HG03469 (cell line): Measurements from ENCODE around the gene RPA1.
"Not testable (repeated sequence)": the region's sequence is repeated elsewhere in the genome, so short reads cannot be mapped to it uniquely, and the experiment has no call there.

Experiments used
- ATAC-seq: cut with Tn5 transposase; IDR thresholded peaks from one replicate; pipeline ENCODE4 v1.9.1; 2021; ENCODE audit warnings: mild to moderate bottlenecking, moderate library complexity, moderate number of reproducible peaks; ENCODE audit not compliant: unreplicated experiment

RPA1 gene

GRCh38 chr17:1829592-1830257 lies at the start of gene RPA1, which contains the start of gene SMYD4:
Gene RPA1 (plus strand): TSS chr17:1830005. CDS start chr17:1830094, 89 bp downstream.
Gene SMYD4 (minus strand): TSS chr17:1829902. CDS start chr17:1827994, 1,908 bp downstream.
- ATAC-seq: peak; percentile 60

GRCh38 chr17:1782171-1782567 lies 47.6 kb upstream of the RPA1 start:
- ATAC-seq: no peak

GRCh38 chr17:1783271-1783670 lies 46.5 kb upstream of the RPA1 start:
- ATAC-seq: no peak

- no peak for ATAC-seq
Measured at GRCh38 chr17:1783834-1784611, 45.8 kb upstream of the RPA1 start.

GRCh38 chr17:1785930-1786329 lies 43.9 kb upstream of the RPA1 start:
- no peak for ATAC-seq

GRCh38 chr17:1786708-1787107 lies 43.1 kb upstream of the RPA1 start:
- no peak for ATAC-seq

- no peak for ATAC-seq
Measured at GRCh38 chr17:1787301-1787902, 42.4 kb upstream of the RPA1 start.

- no peak for ATAC-seq
Measured at GRCh38 chr17:1789936-1790335, 39.9 kb upstream of the RPA1 start.

- no peak for ATAC-seq
Measured at GRCh38 chr17:1792495-1793446, 37.0 kb upstream of the RPA1 start.

- ATAC-seq: no peak
Measured at GRCh38 chr17:1793447-1793806, 36.4 kb upstream of the RPA1 start.

GRCh38 chr17:1796800-1797199 lies 33.0 kb upstream of the RPA1 start:
- no peak for ATAC-seq

GRCh38 chr17:1797323-1797722 lies 32.5 kb upstream of the RPA1 start:
- no peak for ATAC-seq

GRCh38 chr17:1797846-1798245 lies 32.0 kb upstream of the RPA1 start:
- ATAC-seq: not testable (repeated sequence)

GRCh38 chr17:1800240-1800639 lies 29.6 kb upstream of the RPA1 start:
- no peak for ATAC-seq

GRCh38 chr17:1800712-1801111 lies 29.1 kb upstream of the RPA1 start:
- no peak for ATAC-seq

GRCh38 chr17:1802429-1802828 lies 27.4 kb upstream of the RPA1 start:
- ATAC-seq: no peak

- no peak for ATAC-seq
Measured at GRCh38 chr17:1803280-1803679, 26.5 kb upstream of the RPA1 start.

- no peak for ATAC-seq
Measured at GRCh38 chr17:1807890-1808289, 21.9 kb upstream of the RPA1 start.

- ATAC-seq: no peak
Measured at GRCh38 chr17:1808644-1809043, 21.2 kb upstream of the RPA1 start.

- ATAC-seq: not testable (repeated sequence)
Measured at GRCh38 chr17:1809815-1810214, 20.0 kb upstream of the RPA1 start.
